CD4-positive, CD25-positive, alpha-beta regulatory T cell (primary cell): Measurements from ENCODE around the gene USP25. TPM values are rescaled to one million over a fixed set of nuclear protein-coding genes. Genes with fewer than 3 reads are reported as not detected.
A peak's percentile ranks its signal among the peaks of the same experiment; 100 is the strongest.

Experiments used
- ATAC-seq, 2 donors: fragments of 150-1000 bp; cut with Tn5 transposase; one replicate each; pipeline ENCODE4 v1.10.0; 2021; ENCODE audit warnings: low read depth in 2 of 2, moderate number of reproducible peaks in 2 of 2, moderate library complexity in 1 of 2
- DNase-seq, 3 donors: peaks; one replicate each; pipeline versions ENCODE4 v3.0.0 to v3.0.0-alpha.2; 2012 to 2022; ENCODE audit warnings: mixed read lengths in 1 of 3
- H3K27ac ChIP-seq: one replicate; pipeline ENCODE4 v1.7.0; 2013; ENCODE audit warnings: mild to moderate bottlenecking, low read length; ENCODE audit not compliant: insufficient read depth, poor library complexity, severe bottlenecking
- H3K27me3 ChIP-seq: one replicate; pipeline ENCODE4 v1.7.0; 2013; ENCODE audit warnings: low read length; ENCODE audit not compliant: control insufficient read depth, insufficient read depth
- H3K36me3 ChIP-seq: one replicate; pipeline ENCODE4 v1.7.0; 2013; ENCODE audit warnings: mild to moderate bottlenecking, low read length, moderate library complexity; ENCODE audit not compliant: control insufficient read depth, insufficient read depth
- H3K4me1 ChIP-seq: 2 replicates; pipeline ENCODE4 v1.7.0; 2013; ENCODE audit warnings: mild to moderate bottlenecking, low read length; ENCODE audit not compliant: insufficient read depth, control insufficient read depth, poor library complexity, severe bottlenecking
- H3K4me3 ChIP-seq: one replicate; pipeline ENCODE4 v1.7.0; 2013; ENCODE audit warnings: low read depth, mild to moderate bottlenecking, low read length, moderate library complexity
- H3K9me3 ChIP-seq, 2 experiments: 1 replicate in 1 of 2; 2 replicates in 1 of 2; pipeline ENCODE4 v1.7.0; 2013; ENCODE audit warnings: low read length in 2 of 2, mild to moderate bottlenecking in 1 of 2, moderate library complexity in 1 of 2; ENCODE audit not compliant: control insufficient read depth in 2 of 2
- H3K27ac Mint-ChIP-seq, 3 donors: one replicate each; pipeline ENCODE4 v1.8.0; 2020 to 2022; ENCODE audit warnings: mild to moderate bottlenecking in 3 of 3, mixed read lengths in 3 of 3, moderate library complexity in 2 of 3
- H3K27me3 Mint-ChIP-seq: one replicate; pipeline ENCODE4 v1.8.0; 2022; ENCODE audit warnings: mild to moderate bottlenecking, mixed read lengths
- H3K36me3 Mint-ChIP-seq: one replicate; pipeline ENCODE4 v1.8.0; 2020; ENCODE audit warnings: mixed read lengths
- H3K4me1 Mint-ChIP-seq, 4 donors: one replicate each; pipeline ENCODE4 v1.8.0; 2020 to 2022; ENCODE audit warnings: mixed read lengths in 4 of 4, mild to moderate bottlenecking in 1 of 4
- H3K4me3 Mint-ChIP-seq, 4 donors: one replicate each; pipeline ENCODE4 v1.8.0; 2020 to 2022; ENCODE audit warnings: mild to moderate bottlenecking in 4 of 4, mixed read lengths in 4 of 4, moderate library complexity in 3 of 4
- H3K9me3 Mint-ChIP-seq, 7 donors: one replicate each; pipeline ENCODE4 v1.8.0; 2020 to 2022; ENCODE audit warnings: mixed read lengths in 7 of 7, mild to moderate bottlenecking in 3 of 7, moderate library complexity in 2 of 7
- polyA plus RNA-seq, 4 donors: library from polyadenylated mRNA; unstranded; fragments of 300-500 nt; fragmentation: Illumina TruSeq; gene quantifications; one replicate each; pipeline ENCODE4 v1.2.3, GENCODE V29; 2021
- total RNA-seq: library from RNA; stranded (reverse); gene quantifications from one replicate; pipeline ENCODE4 v1.2.3, GENCODE V29; 2022

USP25 gene
- total and polyA plus RNA-seq, 5 donors from 2014 or later: 6.6 to 64.6 (median 11.2) TPM

DNA sequence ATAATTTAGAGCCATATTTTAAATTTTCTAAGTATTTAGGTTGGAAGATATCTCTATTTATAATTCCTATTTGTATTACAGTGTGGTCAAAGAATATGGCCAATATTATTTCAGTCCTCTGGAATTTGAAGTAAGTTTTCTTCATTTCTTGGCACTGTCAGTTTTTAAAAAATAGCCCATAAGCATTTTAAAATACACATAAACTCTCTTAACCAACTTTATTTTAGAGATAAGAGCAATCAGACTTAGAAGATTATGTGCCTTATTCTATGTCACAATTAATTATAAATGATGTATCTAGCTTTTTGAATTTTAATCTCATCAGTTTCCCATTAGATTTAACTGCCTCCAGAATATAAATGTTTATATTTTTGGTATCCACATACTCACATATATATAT, 130.8 kb downstream of the USP25 start:
- H3K36me3 ChIP-seq: peaks cover 14% of the 10 kb centered on the region
- Mint-ChIP-seq H3K4me3 (no peak overlapping the region), H3K36me3 (peaks cover 15% of the 10 kb centered on the region), H3K9me3 (peaks cover 0 to 5% (median 0%) of the 10 kb centered on the region in 7 donors), H3K27me3 (no peaks in the 10 kb centered on the region), H3K27ac (peak overlapping the region in 1 of 3 donors; percentile 45), H3K4me1 (peaks cover 9 to 32% (median 14%) of the 10 kb centered on the region in 4 donors)
- H3K9me3 ChIP-seq: no peaks in the 10 kb centered on the region
- no peak for ATAC-seq
- H3K4me1 ChIP-seq: peaks cover 8% of the 10 kb centered on the region
- no peaks in the 10 kb centered on the region for H3K27me3 ChIP-seq
- no peak overlapping the region for H3K27ac ChIP-seq
- DNase-seq: no peak
- H3K4me3 ChIP-seq: no peak overlapping the region

DNA sequence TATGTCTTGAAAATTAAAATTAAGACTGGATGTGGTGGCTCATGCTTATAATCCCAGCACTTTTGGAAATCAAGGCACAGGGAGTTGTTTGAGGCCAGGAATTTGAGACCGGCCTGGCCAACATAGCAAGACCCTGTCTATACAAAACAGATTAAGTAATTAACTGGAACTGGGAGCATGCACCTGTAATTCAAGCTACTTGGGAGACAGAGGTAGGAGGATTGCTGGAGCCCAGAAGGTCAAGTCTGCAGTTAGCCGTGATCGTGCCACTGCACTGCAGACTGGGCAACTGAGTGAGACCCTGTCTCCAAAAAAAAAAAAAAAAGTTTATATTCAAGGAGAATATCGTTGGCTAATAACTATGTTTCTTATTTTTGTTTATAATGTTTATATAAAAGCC, 139.2 kb downstream of the USP25 start:
- Mint-ChIP-seq H3K9me3 (no peaks in the 10 kb centered on the region), H3K4me1 (peaks cover 0 to 7% (median 0%) of the 10 kb centered on the region in 4 donors), H3K36me3 (peaks cover 24% of the 10 kb centered on the region), H3K4me3 (no peak overlapping the region), H3K27ac (no peak overlapping the region), H3K27me3 (no peaks in the 10 kb centered on the region)
- no peak overlapping the region for H3K4me3 ChIP-seq
- H3K36me3 ChIP-seq: peaks cover 56% of the 10 kb centered on the region
- no peak overlapping the region for H3K27ac ChIP-seq
- H3K9me3 ChIP-seq: no peaks in the 10 kb centered on the region
- no peak for DNase-seq
- no peaks in the 10 kb centered on the region for H3K4me1 ChIP-seq
- ATAC-seq: no peak
- H3K27me3 ChIP-seq: no peaks in the 10 kb centered on the region

GRCh38 chr21:15870819-15871218, 141.0 kb downstream of the USP25 start:
- no peak for ATAC-seq
- Histone ChIP-seq H3K27ac (no peak overlapping the region), H3K9me3 (no peaks in the 10 kb centered on the region), H3K4me3 (no peak overlapping the region), H3K36me3 (peaks cover 63% of the 10 kb centered on the region), H3K27me3 (no peaks in the 10 kb centered on the region), H3K4me1 (no peaks in the 10 kb centered on the region)
- no peak for DNase-seq
- Mint-ChIP-seq H3K4me1 (peaks cover 0 to 7% (median 2%) of the 10 kb centered on the region in 4 donors), H3K4me3 (no peak overlapping the region), H3K27ac (no peak overlapping the region), H3K9me3 (peaks cover 0 to 5% (median 0%) of the 10 kb centered on the region in 7 donors), H3K27me3 (no peaks in the 10 kb centered on the region), H3K36me3 (peaks cover 34% of the 10 kb centered on the region)

- no peak overlapping the region for H3K4me3 ChIP-seq
- no peak overlapping the region for H3K27ac Mint-ChIP-seq
- H3K4me1 Mint-ChIP-seq: peaks cover 0 to 7% (median 2%) of the 10 kb centered on the region in 4 donors
- no peak for ATAC-seq
- no peak overlapping the region for H3K4me3 Mint-ChIP-seq
- H3K27ac ChIP-seq: no peak overlapping the region
- H3K27me3 ChIP-seq: no peaks in the 10 kb centered on the region
- peaks cover 44% of the 10 kb centered on the region for H3K36me3 Mint-ChIP-seq
- DNase-seq: no peak
- no peaks in the 10 kb centered on the region for H3K9me3 ChIP-seq
- peaks cover 0 to 6% (median 0%) of the 10 kb centered on the region in 7 donors for H3K9me3 Mint-ChIP-seq
- peaks cover 68% of the 10 kb centered on the region for H3K36me3 ChIP-seq
- no peaks in the 10 kb centered on the region for H3K4me1 ChIP-seq
- H3K27me3 Mint-ChIP-seq: no peaks in the 10 kb centered on the region
Observed at GRCh38 chr21:15872236-15872635, 142.5 kb downstream of the USP25 start.

DNA sequence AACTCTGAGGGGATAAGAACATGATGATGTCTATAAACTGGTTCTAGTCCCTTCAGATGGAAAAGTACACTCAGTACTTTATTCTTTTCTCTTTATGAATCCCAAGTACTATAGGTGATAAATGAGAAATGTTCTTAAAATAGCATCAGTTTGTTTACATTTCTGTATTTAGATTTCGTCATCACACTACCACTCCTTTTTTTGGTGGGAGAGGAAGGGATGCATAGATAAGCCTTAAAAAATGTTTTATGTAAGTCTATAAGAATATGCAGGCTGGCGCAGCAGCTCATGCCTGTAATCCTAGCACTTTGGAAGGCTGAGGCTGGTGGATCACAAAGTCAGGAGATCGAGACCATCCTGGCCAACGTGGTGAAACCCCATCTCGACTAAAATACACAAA, 144.8 kb downstream of the USP25 start:
- DNase-seq (no peak), ATAC-seq (no peak)
- H3K4me3 ChIP-seq: no peak overlapping the region
- Mint-ChIP-seq H3K36me3 (peaks cover 37% of the 10 kb centered on the region), H3K4me1 (peaks cover 0 to 4% (median under 1%) of the 10 kb centered on the region in 4 donors), H3K27ac (no peak overlapping the region), H3K4me3 (no peak overlapping the region), H3K9me3 (peaks cover 0 to 7% (median 0%) of the 10 kb centered on the region in 7 donors), H3K27me3 (no peaks in the 10 kb centered on the region)
- H3K27ac ChIP-seq: no peak overlapping the region
- H3K27me3 ChIP-seq: no peaks in the 10 kb centered on the region
- no peaks in the 10 kb centered on the region for H3K9me3 ChIP-seq
- H3K4me1 ChIP-seq: no peaks in the 10 kb centered on the region
- H3K36me3 ChIP-seq: peaks cover 72% of the 10 kb centered on the region

DNA sequence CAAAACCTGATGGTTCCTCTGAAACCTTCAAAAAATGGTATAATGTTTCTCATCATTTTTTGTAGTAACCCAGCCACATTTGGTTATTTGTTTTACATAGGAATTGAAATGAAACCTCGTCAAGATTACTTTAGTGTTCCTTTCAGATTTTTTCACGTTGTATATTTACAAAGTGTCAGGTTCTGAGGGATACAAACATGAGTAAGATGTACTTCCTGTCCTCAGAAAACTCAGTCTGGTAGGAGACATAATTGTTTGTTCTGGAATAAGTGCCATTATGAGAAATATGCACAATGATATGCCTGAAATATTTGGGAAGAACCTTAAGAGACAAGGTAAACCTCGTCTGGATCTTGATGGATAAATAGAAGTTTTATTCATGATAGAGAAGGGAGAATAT, 145.5 kb downstream of the USP25 start:
- peaks cover 0 to 10% (median 0%) of the 10 kb centered on the region in 7 donors for H3K9me3 Mint-ChIP-seq
- ATAC-seq (no peak), DNase-seq (no peak)
- H3K4me3 ChIP-seq: no peak overlapping the region
- H3K27me3 Mint-ChIP-seq: no peaks in the 10 kb centered on the region
- H3K4me1 ChIP-seq: no peaks in the 10 kb centered on the region
- peaks cover 42% of the 10 kb centered on the region for H3K36me3 Mint-ChIP-seq
- no peak overlapping the region for H3K27ac ChIP-seq
- H3K36me3 ChIP-seq: peaks cover 73% of the 10 kb centered on the region
- H3K27me3 ChIP-seq: no peaks in the 10 kb centered on the region
- H3K4me3 Mint-ChIP-seq: no peak overlapping the region
- peaks cover 0 to 5% (median 2%) of the 10 kb centered on the region in 4 donors for H3K4me1 Mint-ChIP-seq
- no peak overlapping the region for H3K27ac Mint-ChIP-seq
- H3K9me3 ChIP-seq: peaks cover 0 to under 1% of the 10 kb centered on the region in 2 experiments

- Histone ChIP-seq H3K4me3 (no peak overlapping the region), H3K36me3 (no peaks in the 10 kb centered on the region), H3K9me3 (peaks cover 0 to 2% of the 10 kb centered on the region in 2 experiments), H3K4me1 (no peaks in the 10 kb centered on the region), H3K27ac (no peak overlapping the region), H3K27me3 (no peaks in the 10 kb centered on the region)
- DNase-seq: no peak
- no peak for ATAC-seq
- peak overlapping the region in 1 of 3 donors; percentile 76 for H3K27ac Mint-ChIP-seq
- H3K4me1 Mint-ChIP-seq: peaks cover 0 to 2% (median 0%) of the 10 kb centered on the region in 4 donors
- H3K9me3 Mint-ChIP-seq: peaks cover 0 to 3% (median 0%) of the 10 kb centered on the region in 7 donors
- H3K36me3 Mint-ChIP-seq: no peaks in the 10 kb centered on the region
- H3K27me3 Mint-ChIP-seq: peaks cover 4% of the 10 kb centered on the region
- H3K4me3 Mint-ChIP-seq: no peak overlapping the region
Observed at GRCh38 chr21:15893902-15894301, 164.1 kb downstream of the USP25 start.

GRCh38 chr21:15894596-15894995, 164.8 kb downstream of the USP25 start:
- H3K36me3 ChIP-seq: no peaks in the 10 kb centered on the region
- Mint-ChIP-seq H3K4me1 (peaks cover 0 to 2% (median 0%) of the 10 kb centered on the region in 4 donors), H3K27me3 (peaks cover 4% of the 10 kb centered on the region), H3K9me3 (peaks cover 0 to 5% (median 4%) of the 10 kb centered on the region in 7 donors), H3K36me3 (no peaks in the 10 kb centered on the region), H3K27ac (no peak overlapping the region), H3K4me3 (no peak overlapping the region)
- no peak overlapping the region for H3K27ac ChIP-seq
- H3K4me1 ChIP-seq: no peaks in the 10 kb centered on the region
- H3K9me3 ChIP-seq: peaks cover under 1 to 2% of the 10 kb centered on the region in 2 experiments
- H3K4me3 ChIP-seq: no peak overlapping the region
- no peak for ATAC-seq
- H3K27me3 ChIP-seq: no peaks in the 10 kb centered on the region
- no peak for DNase-seq
